Astrocyte of the cerebellum (primary cell): ENCODE data around the gene GSE1.

Experiments
- DNase-seq: peaks from one replicate; pipeline ENCODE4 v3.0.0-alpha.2; 2011; ENCODE audit warnings: low read depth
- H3K4me3 ChIP-seq: 2 replicates; pipeline ENCODE4 v1.5.1; 2011; ENCODE audit warnings: mild to moderate bottlenecking, low read depth, low read length, moderate library complexity
- CTCF ChIP-seq: IDR thresholded peaks from 2 replicates; pipeline ENCODE4 v1.5.1; 2012; ENCODE audit warnings: low read length, low read depth, moderate library complexity, mild to moderate bottlenecking; ENCODE audit errors: missing control alignments
- in situ Hi-C: cut with HindIII; loops from 2 replicates; pipeline ENCODE4 v1.10.0; 2017; ENCODE audit warnings: low sequenced_read_pairs

The GSE1 gene

GRCh38 chr16:85707528-85708095 lies 94.5 kb downstream of the GSE1 start:
- no peak for TF ChIP-seq CTCF
- in situ Hi-C loops: no loop called here
- H3K4me3 ChIP-seq: no peak overlapping the region
- DNase-seq: no peak

GRCh38 chr16:85708338-85708737 lies 95.2 kb downstream of the GSE1 start:
- in situ Hi-C loops: no loop called here
- DNase-seq: no peak
- H3K4me3 ChIP-seq: no peak overlapping the region
- TF ChIP-seq CTCF: no peak

- TF ChIP-seq CTCF: no peak
- in situ Hi-C loops: no loop called here
- no peak for DNase-seq
- no peak overlapping the region for H3K4me3 ChIP-seq
These were observed 96.9 kb downstream of the GSE1 start for GRCh38 chr16:85709766-85710585.

- no peak for TF ChIP-seq CTCF
- in situ Hi-C loops: no loop called here
These were observed 97.6 kb downstream of the GSE1 start for GRCh38 chr16:85710732-85711131.

GRCh38 chr16:85711982-85712587 lies 99.0 kb downstream of the GSE1 start:
- in situ Hi-C loops: no loop called here
- no peak for TF ChIP-seq CTCF
- DNase-seq: no peak
- no peak overlapping the region for H3K4me3 ChIP-seq

More at GRCh38 chr16:85710732-85711131, 97.6 kb downstream of the GSE1 start:
- no peak overlapping the region for H3K4me3 ChIP-seq
- DNase-seq: no peak

GRCh38 chr16:85712801-85713200 lies 99.7 kb downstream of the GSE1 start:
- in situ Hi-C loops: no loop called here
- no peak overlapping the region for H3K4me3 ChIP-seq
- no peak for TF ChIP-seq CTCF
- DNase-seq: no peak
